HG03575 (cell line): ENCODE measurements around the gene TMX1.
"Not testable (repeated sequence)": the region's sequence is repeated elsewhere in the genome, so short reads cannot be mapped to it uniquely, and the experiment has no call there.

ENCODE experiments used
- ATAC-seq: cut with Tn5 transposase; IDR thresholded peaks from one replicate; pipeline ENCODE4 v1.9.1; 2021; ENCODE audit not compliant: unreplicated experiment, insufficient number of reproducible peaks, low FRiP score; ENCODE audit errors: extremely low read depth

TMX1 gene

DNA sequence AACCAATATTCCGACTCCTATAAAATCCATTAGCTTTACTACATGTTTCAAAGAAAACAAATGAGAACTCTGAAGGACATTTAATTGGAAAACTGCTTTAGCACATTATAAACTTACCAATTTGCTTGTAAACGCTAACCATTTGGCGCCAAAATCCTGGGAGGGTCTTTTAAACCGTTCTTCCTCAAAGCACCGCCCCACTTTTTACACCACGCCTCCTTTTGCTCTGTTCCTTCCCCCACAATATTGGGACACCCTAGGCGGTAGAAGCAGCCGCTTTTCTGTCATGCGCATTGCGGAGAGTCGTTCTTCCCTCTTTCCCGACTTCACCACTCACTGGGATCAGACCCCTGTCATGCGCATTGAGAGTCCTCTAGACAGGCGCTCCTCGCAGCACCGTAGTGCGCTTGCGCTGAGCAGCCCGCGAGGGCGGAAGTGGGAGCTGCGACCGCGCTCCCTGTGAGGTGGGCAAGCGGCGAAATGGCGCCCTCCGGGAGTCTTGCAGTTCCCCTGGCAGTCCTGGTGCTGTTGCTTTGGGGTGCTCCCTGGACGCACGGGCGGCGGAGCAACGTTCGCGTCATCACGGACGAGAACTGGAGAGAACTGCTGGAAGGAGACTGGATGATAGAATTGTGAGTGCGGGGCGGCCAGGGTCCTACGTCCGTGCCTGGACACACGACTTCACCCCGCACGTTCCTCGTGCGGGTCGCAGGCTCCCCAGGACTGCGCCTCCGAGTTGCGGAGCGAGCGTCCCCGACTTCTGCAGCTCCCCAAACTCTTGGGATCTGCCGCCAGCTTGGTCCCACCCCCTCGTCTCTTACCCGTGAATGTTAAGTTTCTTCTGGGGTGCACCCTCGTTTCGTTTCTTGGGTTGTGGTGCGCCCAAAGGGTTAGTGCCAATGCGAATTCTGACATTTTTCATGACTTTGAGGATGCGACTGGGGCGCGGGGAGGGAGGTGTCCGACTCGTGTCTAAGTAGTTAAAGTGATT, at the start of gene TMX1:
TSS of gene TMX1 (plus strand) at position 435 of the 991 bp plus-strand sequence. CDS start at position 481, 46 bp downstream.
- ATAC-seq, result peak; percentile 53

GRCh38 chr14:51201890-51202289, 38.2 kb upstream of the TMX1 start:
- no peak for ATAC-seq

- no peak for ATAC-seq
These were observed 37.0 kb upstream of the TMX1 start for GRCh38 chr14:51202914-51203665.

GRCh38 chr14:51203881-51204280, 36.2 kb upstream of the TMX1 start:
- ATAC-seq, result no peak

DNA sequence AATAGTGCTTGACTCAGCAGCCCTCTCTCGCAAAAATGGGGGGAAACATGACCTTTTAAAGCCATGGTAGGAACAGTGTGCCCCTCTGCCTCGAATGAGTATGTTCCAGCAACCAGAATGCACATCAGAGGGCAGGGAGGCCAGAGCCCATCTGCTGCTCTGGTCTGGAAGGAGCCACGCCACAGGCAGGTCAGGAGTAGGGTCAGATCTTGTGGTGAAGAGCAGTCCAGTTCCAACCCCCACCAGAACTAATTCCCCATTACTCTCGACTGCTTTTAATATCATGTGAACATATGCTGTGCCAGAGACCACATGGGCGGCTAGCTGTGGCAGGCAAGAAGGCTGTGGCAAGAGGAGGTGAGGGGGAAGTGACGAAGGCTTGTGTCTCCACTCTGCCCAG, 34.6 kb upstream of the TMX1 start:
- ATAC-seq, result no peak

GRCh38 chr14:51206462-51206861, 33.6 kb upstream of the TMX1 start:
- ATAC-seq, result no peak

DNA sequence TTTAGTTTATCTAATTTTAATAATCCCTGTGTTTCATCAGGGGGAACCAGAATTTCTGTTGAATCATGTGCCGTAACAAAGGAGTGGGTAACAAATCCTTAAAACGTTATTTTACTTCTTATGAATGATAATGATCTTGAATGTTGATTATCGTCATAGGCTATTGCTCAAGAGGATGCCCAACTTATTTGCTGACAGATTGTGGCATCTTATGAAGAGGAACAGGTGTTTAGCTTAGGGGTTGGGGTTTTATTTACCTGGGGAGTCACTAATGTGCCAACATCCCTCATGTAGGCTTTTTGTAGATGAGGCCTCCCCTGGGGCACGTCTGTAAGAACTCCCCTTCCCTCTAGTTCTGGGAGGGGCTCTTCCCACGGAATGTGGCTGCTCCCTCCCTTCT, 32.4 kb upstream of the TMX1 start:
- ATAC-seq, result no peak

GRCh38 chr14:51208982-51209381, 31.1 kb upstream of the TMX1 start:
- no peak for ATAC-seq

DNA sequence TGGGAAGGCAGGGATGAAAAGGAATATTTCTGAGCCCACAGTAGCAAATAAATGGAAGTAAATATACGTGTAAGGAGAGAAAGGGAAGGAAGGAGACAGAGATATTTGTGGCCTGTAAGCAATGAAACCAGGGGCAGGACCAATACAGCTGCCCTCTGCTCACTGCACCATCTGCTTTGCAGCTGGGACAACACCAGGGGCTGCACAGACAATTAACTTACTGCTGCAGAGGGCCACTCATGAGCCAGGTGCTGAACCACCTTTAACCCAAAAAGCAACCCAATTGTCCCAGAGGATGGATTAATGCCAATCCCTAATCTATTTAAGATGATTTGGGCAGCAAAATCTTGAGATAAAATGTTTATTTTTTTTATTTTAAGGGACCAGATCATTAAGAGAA, 30.6 kb upstream of the TMX1 start:
- ATAC-seq, result no peak

- no peak for ATAC-seq
These were observed 29.5 kb upstream of the TMX1 start for GRCh38 chr14:51210594-51210993.

DNA sequence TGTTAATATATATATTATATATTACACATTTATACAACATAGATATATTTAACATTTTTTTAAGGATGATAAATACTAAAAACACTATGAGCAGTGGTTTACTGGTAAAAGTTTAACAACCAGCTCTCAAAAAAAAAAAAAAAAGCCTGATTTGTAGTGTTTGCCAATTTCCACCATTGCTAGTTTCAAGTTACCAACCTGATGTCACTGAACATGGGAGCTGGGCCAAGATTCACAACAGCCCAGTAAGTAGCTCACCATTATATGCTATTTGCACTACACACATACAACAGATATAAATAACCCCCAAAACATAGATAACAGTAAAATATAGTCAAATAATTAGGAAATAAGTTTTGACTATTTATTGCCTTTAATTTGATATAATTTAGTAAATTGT, 28.9 kb upstream of the TMX1 start:
- no peak for ATAC-seq

- no peak for ATAC-seq
These were observed 23.4 kb upstream of the TMX1 start for GRCh38 chr14:51216602-51217001.

DNA sequence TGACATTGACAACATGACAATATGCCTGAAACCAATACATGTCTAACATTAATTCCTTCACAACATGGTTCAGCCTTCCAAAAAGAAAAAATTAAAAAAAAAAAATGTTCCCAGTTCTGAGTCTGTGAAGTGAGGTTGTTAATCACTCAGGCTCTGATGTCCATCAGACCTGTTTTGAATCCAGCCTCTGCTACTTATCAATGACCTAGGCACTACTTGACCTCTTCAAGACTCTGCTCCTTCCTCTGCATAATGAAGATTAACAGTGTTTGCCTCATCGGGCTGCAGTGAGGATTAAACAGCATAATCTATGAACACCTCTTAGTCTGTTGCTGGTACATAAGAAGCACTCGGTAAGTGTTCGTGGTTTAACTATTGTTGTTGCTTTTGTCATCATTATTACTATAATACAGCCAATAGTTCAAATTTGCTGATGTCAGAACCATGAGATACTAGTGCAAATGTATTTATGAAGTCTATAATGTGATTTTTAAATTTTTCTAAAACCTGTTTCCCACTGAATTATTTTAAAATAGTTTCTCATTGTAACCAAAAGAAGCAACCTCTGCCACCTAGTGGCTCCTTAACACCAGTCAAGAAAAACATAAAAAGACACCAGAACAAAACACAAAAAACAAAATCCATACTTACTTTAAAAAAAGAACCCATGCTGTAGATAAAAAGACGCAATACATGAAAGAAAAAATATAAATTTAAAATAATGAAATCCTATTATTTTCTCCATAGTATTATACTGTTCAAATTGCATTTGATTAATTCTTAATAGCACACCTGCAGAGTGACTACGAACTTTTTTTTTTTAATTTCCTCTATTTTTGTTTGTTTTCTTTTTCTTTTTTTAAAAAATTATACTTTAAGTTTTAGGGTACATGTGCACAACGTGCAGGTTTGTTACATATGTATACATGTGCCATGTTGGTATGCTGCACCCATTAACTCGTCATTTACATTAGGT, 20.3 kb upstream of the TMX1 start:
- no peak for ATAC-seq

- not testable (repeated sequence) for ATAC-seq
These were observed 16.6 kb upstream of the TMX1 start for GRCh38 chr14:51223463-51223862.

DNA sequence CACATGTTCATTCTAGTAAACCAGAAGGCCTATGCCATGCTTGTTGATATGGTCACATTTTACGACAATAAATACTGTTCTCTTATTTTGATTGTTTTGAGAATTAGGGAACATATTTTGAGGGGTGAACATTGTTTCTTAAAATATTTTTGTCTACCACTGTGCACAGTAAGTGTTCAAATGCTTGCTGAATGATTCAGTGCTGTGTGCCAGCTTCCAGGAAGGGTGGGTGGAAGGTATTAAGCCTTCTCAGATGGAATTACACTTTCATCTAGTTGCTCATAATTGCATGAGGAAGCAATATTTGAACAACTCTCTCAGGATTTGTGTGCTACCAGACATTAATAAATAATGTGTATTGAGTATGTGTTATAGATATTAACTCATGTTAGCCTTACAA, 15.5 kb upstream of the TMX1 start:
- ATAC-seq, result no peak

DNA sequence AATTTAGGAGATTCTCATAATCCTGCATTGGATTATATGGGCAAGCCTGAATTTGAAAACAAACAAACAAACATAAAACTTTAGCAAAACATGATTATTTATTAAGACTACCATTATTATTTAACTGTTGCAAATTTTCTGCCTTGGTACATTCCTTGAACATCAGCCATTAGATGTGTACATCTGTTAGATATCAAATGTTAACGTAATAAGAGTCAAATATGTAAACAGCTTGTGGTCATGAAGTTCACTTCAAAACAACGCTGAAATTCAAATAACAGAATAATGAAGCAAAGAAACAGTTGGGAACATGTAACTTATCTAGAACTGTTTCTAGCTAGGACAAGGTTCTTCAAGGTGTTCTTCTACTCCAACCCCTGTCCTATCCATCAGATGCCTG, 14.3 kb upstream of the TMX1 start:
- ATAC-seq, result no peak

- ATAC-seq, result no peak
These were observed 11.7 kb upstream of the TMX1 start for GRCh38 chr14:51228391-51228790.

DNA sequence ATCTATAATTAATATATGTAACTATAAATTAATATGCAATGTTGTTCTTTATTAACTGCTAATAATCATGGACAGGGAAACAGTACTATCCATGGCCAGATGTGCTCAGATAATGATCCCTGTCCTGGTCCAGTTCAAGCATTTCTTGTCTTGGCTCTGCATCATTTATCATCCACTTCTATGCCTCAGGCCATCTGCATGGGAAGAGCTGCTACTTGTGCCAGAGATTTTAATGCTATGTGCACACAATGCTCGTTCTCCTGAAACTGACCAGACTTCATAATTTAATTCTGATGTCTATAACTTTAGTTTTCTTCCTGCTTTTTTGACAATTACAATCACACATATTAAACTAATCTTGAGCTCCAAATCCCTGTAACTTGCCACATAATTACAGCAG, 11.2 kb upstream of the TMX1 start:
- ATAC-seq, result no peak

GRCh38 chr14:51236314-51236713, 3.7 kb upstream of the TMX1 start:
- no peak for ATAC-seq
